ENCODE measurements around the gene GDPD3. TPM values are rescaled to one million over a fixed set of nuclear protein-coding genes. Genes with fewer than 3 reads are reported as not detected.

Gene GDPD3
- total and polyA plus RNA-seq, 2 of the 13 experiments (the other 11 are each of a cell fraction or from before 2014, with no cell fraction given) = 18.7 to 20.6 TPM

DNA sequence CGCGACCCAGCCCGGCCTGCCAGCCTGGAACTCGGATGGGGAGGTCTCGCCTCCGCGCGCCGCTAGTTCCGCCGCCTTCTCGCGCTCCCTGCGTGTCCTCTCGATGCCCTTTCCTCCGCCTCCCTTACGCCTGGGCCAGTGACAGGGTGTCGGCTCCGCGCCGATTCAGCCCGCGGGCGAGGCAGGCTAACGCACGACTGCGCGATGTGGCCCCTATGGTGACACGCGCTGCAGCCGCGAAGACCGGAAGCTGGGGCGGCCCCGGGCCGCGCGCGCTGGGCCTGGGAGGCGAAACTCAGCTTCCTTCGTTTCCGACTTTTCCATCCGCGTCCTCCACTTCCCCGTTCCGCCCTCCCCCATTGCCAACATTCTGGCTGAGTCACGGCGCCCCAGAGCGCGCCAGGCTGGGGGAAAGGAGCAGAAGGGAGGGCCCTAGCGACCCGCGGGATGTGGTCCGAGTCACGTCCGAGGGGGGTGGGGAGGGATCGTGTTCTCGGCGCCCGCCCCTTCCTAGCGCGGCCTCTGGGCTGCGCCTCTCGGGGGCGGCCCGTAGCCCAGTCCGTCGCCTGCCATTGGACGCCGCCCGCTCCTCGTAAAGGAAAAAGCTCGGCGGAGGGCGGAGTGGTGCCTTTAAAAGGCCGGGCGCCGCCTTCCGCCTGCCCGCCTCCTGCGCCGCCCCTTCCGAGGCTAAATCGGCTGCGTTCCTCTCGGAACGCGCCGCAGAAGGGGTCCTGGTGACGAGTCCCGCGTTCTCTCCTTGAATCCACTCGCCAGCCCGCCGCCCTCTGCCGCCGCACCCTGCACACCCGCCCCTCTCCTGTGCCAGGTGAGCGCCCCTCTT is 48.0 kb downstream of the GDPD3 start, which contains the start of gene ALDOA (continued):
- TF ChIP-seq, protein P1, sequence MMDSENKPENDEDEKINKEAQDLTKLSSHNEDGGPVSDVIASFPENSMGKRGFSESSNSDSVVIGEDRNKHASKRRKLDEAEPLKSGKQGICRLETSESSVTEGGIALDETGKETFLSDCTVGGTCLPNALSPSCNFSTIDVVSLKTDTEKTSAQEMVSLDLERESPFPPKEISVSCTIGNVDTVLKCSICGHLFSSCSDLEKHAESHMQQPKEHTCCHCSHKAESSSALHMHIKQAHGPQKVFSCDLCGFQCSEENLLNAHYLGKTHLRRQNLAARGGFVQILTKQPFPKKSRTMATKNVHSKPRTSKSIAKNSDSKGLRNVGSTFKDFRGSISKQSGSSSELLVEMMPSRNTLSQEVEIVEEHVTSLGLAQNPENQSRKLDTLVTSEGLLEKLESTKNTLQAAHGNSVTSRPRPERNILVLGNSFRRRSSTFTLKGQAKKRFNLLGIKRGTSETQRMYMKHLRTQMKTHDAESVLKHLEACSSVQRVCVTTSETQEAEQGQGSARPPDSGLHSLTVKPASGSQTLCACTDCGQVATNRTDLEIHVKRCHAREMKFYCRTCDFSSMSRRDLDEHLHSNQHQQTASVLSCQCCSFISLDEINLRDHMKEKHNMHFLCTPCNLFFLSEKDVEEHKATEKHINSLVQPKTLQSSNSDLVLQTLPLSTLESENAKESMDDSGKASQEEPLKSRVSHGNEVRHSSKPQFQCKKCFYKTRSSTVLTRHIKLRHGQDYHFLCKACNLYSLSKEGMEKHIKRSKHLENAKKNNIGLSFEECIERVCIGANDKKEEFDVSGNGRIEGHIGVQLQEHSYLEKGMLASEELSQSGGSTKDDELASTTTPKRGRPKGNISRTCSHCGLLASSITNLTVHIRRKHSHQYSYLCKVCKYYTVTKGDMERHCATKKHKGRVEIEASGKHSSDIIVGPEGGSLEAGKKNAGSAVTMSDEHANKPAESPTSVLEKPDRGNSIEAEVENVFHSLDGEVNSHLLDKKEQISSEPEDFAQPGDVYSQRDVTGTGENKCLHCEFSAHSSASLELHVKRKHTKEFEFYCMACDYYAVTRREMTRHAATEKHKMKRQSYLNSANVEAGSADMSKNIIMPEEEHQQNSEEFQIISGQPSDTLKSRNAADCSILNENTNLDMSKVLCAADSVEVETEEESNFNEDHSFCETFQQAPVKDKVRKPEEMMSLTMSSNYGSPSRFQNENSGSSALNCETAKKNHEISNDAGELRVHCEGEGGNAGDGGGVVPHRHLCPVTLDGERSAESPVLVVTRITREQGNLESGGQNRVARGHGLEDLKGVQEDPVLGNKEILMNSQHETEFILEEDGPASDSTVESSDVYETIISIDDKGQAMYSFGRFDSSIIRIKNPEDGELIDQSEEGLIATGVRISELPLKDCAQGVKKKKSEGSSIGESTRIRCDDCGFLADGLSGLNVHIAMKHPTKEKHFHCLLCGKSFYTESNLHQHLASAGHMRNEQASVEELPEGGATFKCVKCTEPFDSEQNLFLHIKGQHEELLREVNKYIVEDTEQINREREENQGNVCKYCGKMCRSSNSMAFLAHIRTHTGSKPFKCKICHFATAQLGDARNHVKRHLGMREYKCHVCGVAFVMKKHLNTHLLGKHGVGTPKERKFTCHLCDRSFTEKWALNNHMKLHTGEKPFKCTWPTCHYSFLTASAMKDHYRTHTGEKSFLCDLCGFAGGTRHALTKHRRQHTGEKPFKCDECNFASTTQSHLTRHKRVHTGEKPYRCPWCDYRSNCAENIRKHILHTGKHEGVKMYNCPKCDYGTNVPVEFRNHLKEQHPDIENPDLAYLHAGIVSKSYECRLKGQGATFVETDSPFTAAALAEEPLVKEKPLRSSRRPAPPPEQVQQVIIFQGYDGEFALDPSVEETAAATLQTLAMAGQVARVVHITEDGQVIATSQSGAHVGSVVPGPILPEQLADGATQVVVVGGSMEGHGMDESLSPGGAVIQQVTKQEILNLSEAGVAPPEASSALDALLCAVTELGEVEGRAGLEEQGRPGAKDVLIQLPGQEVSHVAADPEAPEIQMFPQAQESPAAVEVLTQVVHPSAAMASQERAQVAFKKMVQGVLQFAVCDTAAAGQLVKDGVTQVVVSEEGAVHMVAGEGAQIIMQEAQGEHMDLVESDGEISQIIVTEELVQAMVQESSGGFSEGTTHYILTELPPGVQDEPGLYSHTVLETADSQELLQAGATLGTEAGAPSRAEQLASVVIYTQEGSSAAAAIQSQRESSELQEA (CRISPR knock-in tag; IDR thresholded peaks at IDR 0.05; ENCODE audit: not compliant biosample characterization) = peak; percentile 75
- TF ChIP-seq, protein P2, sequence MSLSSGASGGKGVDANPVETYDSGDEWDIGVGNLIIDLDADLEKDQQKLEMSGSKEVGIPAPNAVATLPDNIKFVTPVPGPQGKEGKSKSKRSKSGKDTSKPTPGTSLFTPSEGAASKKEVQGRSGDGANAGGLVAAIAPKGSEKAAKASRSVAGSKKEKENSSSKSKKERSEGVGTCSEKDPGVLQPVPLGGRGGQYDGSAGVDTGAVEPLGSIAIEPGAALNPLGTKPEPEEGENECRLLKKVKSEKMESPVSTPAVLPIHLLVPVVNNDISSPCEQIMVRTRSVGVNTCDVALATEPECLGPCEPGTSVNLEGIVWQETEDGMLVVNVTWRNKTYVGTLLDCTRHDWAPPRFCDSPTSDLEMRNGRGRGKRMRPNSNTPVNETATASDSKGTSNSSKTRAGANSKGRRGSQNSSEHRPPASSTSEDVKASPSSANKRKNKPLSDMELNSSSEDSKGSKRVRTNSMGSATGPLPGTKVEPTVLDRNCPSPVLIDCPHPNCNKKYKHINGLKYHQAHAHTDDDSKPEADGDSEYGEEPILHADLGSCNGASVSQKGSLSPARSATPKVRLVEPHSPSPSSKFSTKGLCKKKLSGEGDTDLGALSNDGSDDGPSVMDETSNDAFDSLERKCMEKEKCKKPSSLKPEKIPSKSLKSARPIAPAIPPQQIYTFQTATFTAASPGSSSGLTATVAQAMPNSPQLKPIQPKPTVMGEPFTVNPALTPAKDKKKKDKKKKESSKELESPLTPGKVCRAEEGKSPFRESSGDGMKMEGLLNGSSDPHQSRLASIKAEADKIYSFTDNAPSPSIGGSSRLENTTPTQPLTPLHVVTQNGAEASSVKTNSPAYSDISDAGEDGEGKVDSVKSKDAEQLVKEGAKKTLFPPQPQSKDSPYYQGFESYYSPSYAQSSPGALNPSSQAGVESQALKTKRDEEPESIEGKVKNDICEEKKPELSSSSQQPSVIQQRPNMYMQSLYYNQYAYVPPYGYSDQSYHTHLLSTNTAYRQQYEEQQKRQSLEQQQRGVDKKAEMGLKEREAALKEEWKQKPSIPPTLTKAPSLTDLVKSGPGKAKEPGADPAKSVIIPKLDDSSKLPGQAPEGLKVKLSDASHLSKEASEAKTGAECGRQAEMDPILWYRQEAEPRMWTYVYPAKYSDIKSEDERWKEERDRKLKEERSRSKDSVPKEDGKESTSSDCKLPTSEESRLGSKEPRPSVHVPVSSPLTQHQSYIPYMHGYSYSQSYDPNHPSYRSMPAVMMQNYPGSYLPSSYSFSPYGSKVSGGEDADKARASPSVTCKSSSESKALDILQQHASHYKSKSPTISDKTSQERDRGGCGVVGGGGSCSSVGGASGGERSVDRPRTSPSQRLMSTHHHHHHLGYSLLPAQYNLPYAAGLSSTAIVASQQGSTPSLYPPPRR (CRISPR knock-in tag; IDR thresholded peaks at IDR 0.05; ENCODE audit: borderline replicate concordance) = peak; percentile 76
- TF ChIP-seq ZNF382 (CRISPR knock-in tag; IDR thresholded peaks at IDR 0.05; ENCODE audit: borderline replicate concordance) = no peak
- TF ChIP-seq THAP11 (CRISPR knock-in tag; IDR thresholded peaks at IDR 0.05) = peak; percentile 89
- TF ChIP-seq ZNF367 (CRISPR knock-in tag; IDR thresholded peaks at IDR 0.05; ENCODE audit: borderline replicate concordance) = peak; percentile 90; the same call in 1 of the 2 replicates
- TF ChIP-seq ZNF232 (CRISPR knock-in tag; IDR thresholded peaks at IDR 0.05; ENCODE audit: borderline replicate concordance) = peak; percentile 97
- TF ChIP-seq ZNF230 (CRISPR knock-in tag; IDR thresholded peaks at IDR 0.05) = no peak; the same call in 1 of the 2 replicates
- peak; percentile 99 for TF ChIP-seq DMAP1 (CRISPR knock-in tag; IDR thresholded peaks at IDR 0.05)
- TF ChIP-seq, protein P3, sequence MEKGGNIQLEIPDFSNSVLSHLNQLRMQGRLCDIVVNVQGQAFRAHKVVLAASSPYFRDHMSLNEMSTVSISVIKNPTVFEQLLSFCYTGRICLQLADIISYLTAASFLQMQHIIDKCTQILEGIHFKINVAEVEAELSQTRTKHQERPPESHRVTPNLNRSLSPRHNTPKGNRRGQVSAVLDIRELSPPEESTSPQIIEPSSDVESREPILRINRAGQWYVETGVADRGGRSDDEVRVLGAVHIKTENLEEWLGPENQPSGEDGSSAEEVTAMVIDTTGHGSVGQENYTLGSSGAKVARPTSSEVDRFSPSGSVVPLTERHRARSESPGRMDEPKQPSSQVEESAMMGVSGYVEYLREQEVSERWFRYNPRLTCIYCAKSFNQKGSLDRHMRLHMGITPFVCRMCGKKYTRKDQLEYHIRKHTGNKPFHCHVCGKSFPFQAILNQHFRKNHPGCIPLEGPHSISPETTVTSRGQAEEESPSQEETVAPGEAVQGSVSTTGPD (CRISPR knock-in tag; IDR thresholded peaks at IDR 0.05) = peak; percentile 70; the same call in 1 of the 2 replicates
- peak; percentile 81 for TF ChIP-seq SP2 (CRISPR knock-in tag; IDR thresholded peaks at IDR 0.05)
- TF ChIP-seq GZF1 (CRISPR knock-in tag; IDR thresholded peaks at IDR 0.05) = peak; percentile 90
- peak; percentile 96 for TF ChIP-seq KLF6 (CRISPR knock-in tag; IDR thresholded peaks at IDR 0.05)
- peak; percentile 90 for TF ChIP-seq ARHGAP35 (CRISPR knock-in tag; IDR thresholded peaks at IDR 0.05; ENCODE audit: borderline replicate concordance)
- peak; percentile 67; the same call in 1 of the 2 replicates for TF ChIP-seq DNMT3B (CRISPR knock-in tag; conservative IDR thresholded peaks at IDR 0.05)

Data from HepG2 (cell line).